ENCODE data around the gene TNS1.

DNA sequence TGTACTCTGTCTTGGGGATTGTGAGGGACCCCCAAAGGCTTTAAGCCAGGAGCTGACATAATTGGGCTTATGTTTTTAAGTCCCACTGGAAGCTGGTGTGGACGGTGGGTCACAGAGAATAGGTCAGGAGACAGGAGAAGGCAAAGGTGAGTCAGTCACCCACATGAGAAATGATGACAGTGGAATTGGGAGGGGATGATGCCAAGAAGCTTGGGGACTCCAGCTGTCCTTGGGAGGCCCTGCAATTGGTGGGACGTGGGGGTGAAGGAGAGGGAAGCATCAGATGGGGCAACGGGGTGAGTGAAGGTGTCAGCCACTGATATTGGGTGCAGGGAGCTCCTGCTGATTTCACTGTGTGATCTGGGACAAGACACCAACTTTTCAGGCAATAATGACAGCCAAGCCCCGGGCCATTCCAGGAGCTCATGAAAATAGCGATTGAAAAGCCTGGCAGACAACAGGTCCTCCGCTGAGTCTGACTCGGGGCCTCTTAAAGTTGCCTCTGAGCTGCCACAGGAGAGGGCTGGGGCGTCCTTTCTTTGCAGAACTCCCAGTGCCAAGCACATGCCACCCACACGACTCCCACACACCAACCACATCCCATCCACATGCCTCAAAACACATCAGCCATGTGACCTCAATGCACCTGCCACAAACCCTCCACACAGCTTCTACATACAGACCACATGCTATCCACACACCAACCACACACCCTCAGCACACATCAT, 13.4 kb downstream of the TNS1 start:
- TF ChIP-seq EZH2 (IDR thresholded peaks at IDR 0.05) (no peak), POLR2AphosphoS5 (IDR thresholded peaks at IDR 0.05; ENCODE audit: borderline replicate concordance, low read depth, low read length) (no peak)

Measured in SK-N-MC (cell line).